Measurements from ENCODE around the gene SOX15.
A peak's percentile ranks its signal among the peaks of the same experiment; 100 is the strongest.
"Not testable (repeated sequence)": the region's sequence is repeated elsewhere in the genome, so short reads cannot be mapped to it uniquely, and the experiment has no call there.

SOX15 gene

DNA sequence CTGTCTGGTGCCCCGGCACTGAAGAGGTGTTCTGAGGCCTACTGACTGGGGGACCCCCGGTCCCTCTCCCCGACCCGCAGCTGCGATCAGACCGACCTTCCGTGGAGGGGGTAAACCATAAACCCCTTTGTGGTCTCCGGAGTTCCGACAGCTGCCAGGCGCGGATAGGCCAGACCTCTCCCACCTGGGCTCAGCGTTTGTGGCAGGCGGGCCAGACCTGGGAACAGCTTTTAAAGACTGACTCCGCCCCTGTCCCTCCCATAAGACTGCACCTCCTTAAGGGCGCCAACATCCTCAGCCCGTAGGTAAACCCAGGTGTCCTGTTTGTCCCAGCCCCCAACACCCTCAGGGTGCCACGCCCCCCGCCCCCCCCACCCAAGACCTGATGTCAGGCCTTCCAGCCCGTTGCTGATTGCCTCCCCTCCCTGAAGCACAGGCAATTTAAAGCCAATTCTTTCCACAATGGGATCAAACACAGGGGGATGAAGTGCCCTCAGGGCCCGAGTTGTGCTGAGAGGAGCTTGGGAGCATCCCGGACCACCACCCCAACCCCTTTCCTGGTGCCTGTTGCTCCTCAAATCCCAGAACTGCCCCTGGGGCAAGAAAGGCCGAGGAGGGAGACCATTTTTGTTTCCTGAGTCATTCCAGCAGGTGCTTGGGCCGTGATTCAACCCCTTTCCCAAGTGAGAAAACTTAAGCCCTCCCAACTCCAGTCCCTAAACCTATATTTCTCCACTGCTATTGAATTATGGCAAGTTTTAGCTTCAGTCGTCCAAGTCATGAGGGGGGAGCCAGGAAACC is at the start of gene SOX15:
SOX15 (minus strand) TSS at position 204 of the 801 bp plus-strand sequence. CDS start 418 bp downstream, outside the sequence.
- Mint-ChIP-seq H3K27me3 (ENCODE audit: low read depth) (no peaks in the 10 kb centered on the region), H3K9me3 (no peaks in the 10 kb centered on the region), H3K36me3 (ENCODE audit: low read depth) (peaks cover 39% of the 10 kb centered on the region), H3K4me3 (no peak within 1 kb of the TSS), H3K4me1 (ENCODE audit: low read depth) (peaks cover 6% of the 10 kb centered on the region), H3K27ac (no peak within 1 kb of the TSS)
- DNase-seq (ENCODE audit: low spot score): no peak

- no peaks in the 10 kb centered on the region for H3K9me3 Mint-ChIP-seq
Measured at GRCh38 chr17:7636163-7636562, 46.3 kb upstream of the SOX15 start.

GRCh38 chr17:7634384-7634783 is 44.5 kb upstream of the SOX15 start:
- Mint-ChIP-seq H3K36me3 (ENCODE audit: low read depth) (no peaks in the 10 kb centered on the region), H3K27ac (no peak overlapping the region), H3K27me3 (ENCODE audit: low read depth) (peaks cover 14% of the 10 kb centered on the region), H3K4me3 (no peak overlapping the region), H3K9me3 (no peaks in the 10 kb centered on the region), H3K4me1 (ENCODE audit: low read depth) (peaks cover 2% of the 10 kb centered on the region)
- DNase-seq (ENCODE audit: low spot score): no peak

More at GRCh38 chr17:7636163-7636562, 46.3 kb upstream of the SOX15 start:
- no peak overlapping the region for H3K4me3 Mint-ChIP-seq
- peaks cover 2% of the 10 kb centered on the region for H3K4me1 Mint-ChIP-seq (ENCODE audit: low read depth)
- no peak overlapping the region for H3K27ac Mint-ChIP-seq
- no peak for DNase-seq (ENCODE audit: low spot score)
- H3K27me3 Mint-ChIP-seq (ENCODE audit: low read depth): peaks cover 15% of the 10 kb centered on the region
- no peaks in the 10 kb centered on the region for H3K36me3 Mint-ChIP-seq (ENCODE audit: low read depth)

- Mint-ChIP-seq H3K36me3 (ENCODE audit: low read depth) (no peaks in the 10 kb centered on the region), H3K4me3 (no peak overlapping the region), H3K9me3 (no peaks in the 10 kb centered on the region), H3K27me3 (ENCODE audit: low read depth) (peaks cover 6% of the 10 kb centered on the region), H3K4me1 (ENCODE audit: low read depth) (peaks cover 2% of the 10 kb centered on the region), H3K27ac (no peak overlapping the region)
- DNase-seq (ENCODE audit: low spot score): no peak
Measured at GRCh38 chr17:7633093-7633492, 43.2 kb upstream of the SOX15 start.

GRCh38 chr17:7632492-7632894 is 42.6 kb upstream of the SOX15 start:
- DNase-seq (ENCODE audit: low spot score): peak; percentile 20
- no peak overlapping the region for H3K27ac Mint-ChIP-seq
- H3K4me1 Mint-ChIP-seq (ENCODE audit: low read depth): peaks cover 2% of the 10 kb centered on the region

GRCh38 chr17:7631398-7632380 is 41.8 kb upstream of the SOX15 start:
- DNase-seq (ENCODE audit: low spot score): no peak
- Mint-ChIP-seq H3K4me1 (ENCODE audit: low read depth) (peaks cover 7% of the 10 kb centered on the region), H3K36me3 (ENCODE audit: low read depth) (no peaks in the 10 kb centered on the region), H3K9me3 (no peaks in the 10 kb centered on the region), H3K4me3 (no peak overlapping the region), H3K27ac (no peak overlapping the region), H3K27me3 (ENCODE audit: low read depth) (peaks cover 6% of the 10 kb centered on the region)

More at GRCh38 chr17:7632492-7632894, 42.6 kb upstream of the SOX15 start:
- Mint-ChIP-seq H3K27me3 (ENCODE audit: low read depth) (peaks cover 6% of the 10 kb centered on the region), H3K9me3 (no peaks in the 10 kb centered on the region), H3K36me3 (ENCODE audit: low read depth) (no peaks in the 10 kb centered on the region), H3K4me3 (no peak overlapping the region)

GRCh38 chr17:7629939-7630571 is 40.2 kb upstream of the SOX15 start, which contains the start of gene SHBG:
SHBG (plus strand) TSS chr17:7630135; CDS start chr17:7630173, 38 bp downstream.
- Mint-ChIP-seq H3K4me3 (no peak within 1 kb of the TSS), H3K27ac (peak within 1 kb of the TSS; percentile 5), H3K9me3 (no peaks in the 10 kb centered on the region), H3K36me3 (ENCODE audit: low read depth) (peaks cover 2% of the 10 kb centered on the region), H3K27me3 (ENCODE audit: low read depth) (peaks cover 2% of the 10 kb centered on the region), H3K4me1 (ENCODE audit: low read depth) (peaks cover 9% of the 10 kb centered on the region)
- no peak for DNase-seq (ENCODE audit: low spot score)

- peaks cover 2% of the 10 kb centered on the region for H3K36me3 Mint-ChIP-seq (ENCODE audit: low read depth)
- peak; percentile 82 for DNase-seq (ENCODE audit: low spot score)
- H3K27me3 Mint-ChIP-seq (ENCODE audit: low read depth): no peaks in the 10 kb centered on the region
- peak within 1 kb of the TSS; percentile 77 for H3K27ac Mint-ChIP-seq
- no peaks in the 10 kb centered on the region for H3K9me3 Mint-ChIP-seq
- peaks cover 9% of the 10 kb centered on the region for H3K4me1 Mint-ChIP-seq (ENCODE audit: low read depth)
- peak within 1 kb of the TSS; percentile 92 for H3K4me3 Mint-ChIP-seq
Measured at GRCh38 chr17:7627250-7628121, 37.6 kb upstream of the SOX15 start, which contains the start of gene SAT2. SAT2 (minus strand) TSS chr17:7627821; CDS start chr17:7627635, 186 bp downstream.

DNA sequence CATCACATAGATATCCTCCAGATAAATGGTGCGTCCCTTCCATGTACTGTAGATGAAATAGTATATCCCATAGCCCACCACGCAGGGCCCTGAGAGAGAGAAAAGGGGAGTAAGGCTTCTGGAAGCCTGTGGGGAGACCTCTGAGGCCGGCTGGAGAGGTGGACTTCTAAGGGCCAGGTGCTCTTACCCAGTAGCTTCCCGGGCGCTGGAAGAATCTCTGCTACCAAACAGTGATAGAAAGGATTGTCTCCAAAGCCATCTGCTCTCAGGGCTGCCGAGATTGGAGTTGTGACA is 37.0 kb upstream of the SOX15 start:
- Mint-ChIP-seq H3K27ac (peak overlapping the region; percentile 41), H3K4me3 (peak overlapping the region; percentile 92), H3K36me3 (ENCODE audit: low read depth) (peaks cover 2% of the 10 kb centered on the region), H3K9me3 (no peaks in the 10 kb centered on the region), H3K4me1 (ENCODE audit: low read depth) (peaks cover 7% of the 10 kb centered on the region), H3K27me3 (ENCODE audit: low read depth) (no peaks in the 10 kb centered on the region)
- DNase-seq (ENCODE audit: low spot score): no peak

- Mint-ChIP-seq H3K27ac (no peak overlapping the region), H3K4me1 (ENCODE audit: low read depth) (peaks cover 7% of the 10 kb centered on the region), H3K27me3 (ENCODE audit: low read depth) (no peaks in the 10 kb centered on the region), H3K4me3 (peak overlapping the region; percentile 92), H3K9me3 (no peaks in the 10 kb centered on the region), H3K36me3 (ENCODE audit: low read depth) (peaks cover 2% of the 10 kb centered on the region)
- DNase-seq (ENCODE audit: low spot score): no peak
Measured at GRCh38 chr17:7626307-7626706, 36.4 kb upstream of the SOX15 start.

- not testable (repeated sequence) for DNase-seq (ENCODE audit: low spot score); H3K27ac Mint-ChIP-seq; H3K4me1 Mint-ChIP-seq (ENCODE audit: low read depth); H3K4me3 Mint-ChIP-seq; H3K36me3 Mint-ChIP-seq (ENCODE audit: low read depth); H3K27me3 Mint-ChIP-seq (ENCODE audit: low read depth); H3K9me3 Mint-ChIP-seq
Measured at GRCh38 chr17:7625749-7626148, 35.9 kb upstream of the SOX15 start.

DNA sequence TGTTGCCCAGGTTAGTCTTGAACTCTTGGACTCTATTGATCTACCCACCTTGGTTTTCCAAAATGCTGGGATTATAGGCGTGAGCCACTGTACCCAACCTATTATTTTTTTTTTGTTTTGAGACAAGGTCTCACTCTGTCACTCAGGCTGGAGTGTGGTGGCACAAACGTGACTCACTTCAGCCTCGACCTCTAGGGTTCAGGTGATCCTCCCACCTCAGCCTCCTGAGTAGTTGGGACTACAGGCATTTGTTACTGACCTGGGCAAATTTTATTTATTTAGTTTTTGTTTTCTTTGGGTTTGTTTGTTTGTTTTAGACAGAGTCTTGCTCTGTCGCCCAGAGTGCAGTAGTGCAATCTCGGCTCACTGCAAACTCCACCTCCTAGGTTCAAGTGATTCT is 33.8 kb upstream of the SOX15 start:
- H3K4me1 Mint-ChIP-seq (ENCODE audit: low read depth): peaks cover 7% of the 10 kb centered on the region
- H3K27me3 Mint-ChIP-seq (ENCODE audit: low read depth): no peaks in the 10 kb centered on the region
- DNase-seq (ENCODE audit: low spot score): no peak

GRCh38 chr17:7620835-7621234 is 30.9 kb upstream of the SOX15 start:
- Mint-ChIP-seq H3K27me3 (ENCODE audit: low read depth) (no peaks in the 10 kb centered on the region), H3K9me3 (no peaks in the 10 kb centered on the region), H3K4me3 (no peak overlapping the region), H3K36me3 (ENCODE audit: low read depth) (no peaks in the 10 kb centered on the region), H3K27ac (no peak overlapping the region), H3K4me1 (ENCODE audit: low read depth) (no peaks in the 10 kb centered on the region)
- no peak for DNase-seq (ENCODE audit: low spot score)

More for the DNA sequence above, 33.8 kb upstream of the SOX15 start:
- Mint-ChIP-seq H3K4me3 (no peak overlapping the region), H3K27ac (no peak overlapping the region), H3K36me3 (ENCODE audit: low read depth) (peaks cover 2% of the 10 kb centered on the region), H3K9me3 (no peaks in the 10 kb centered on the region)

All from T-helper 2 cell treated with Interferon-gamma antibody and Interleukin-4, amounts not matched to agents 5 μg/mL and 100 μg/mL, for 36 hours (primary cell).